Activated CD4-positive, alpha-beta T cell treated with anti-CD3 and anti-CD28 coated beads, Interleukin-2, amount 50 U/mL, for 1 hour (primary cell): Measurements from ENCODE around the gene ASB3.
"Not testable (repeated sequence)": the region's sequence is repeated elsewhere in the genome, so short reads cannot be mapped to it uniquely, and the experiment has no call there.

ENCODE experiments used
- DNase-seq: peaks from one replicate; pipeline ENCODE4 v3.0.0-alpha.2; 2020

Gene ASB3

GRCh38 chr2:53729143-53729762 is 57.5 kb downstream of the ASB3 start:
- DNase-seq: no peak

- DNase-seq: no peak
These were observed 58.8 kb downstream of the ASB3 start for GRCh38 chr2:53727921-53728320.

GRCh38 chr2:53725662-53726061 is 61.1 kb downstream of the ASB3 start:
- DNase-seq: no peak

- no peak for DNase-seq
These were observed 62.2 kb downstream of the ASB3 start for GRCh38 chr2:53724536-53724935.

GRCh38 chr2:53720944-53721343 is 65.8 kb downstream of the ASB3 start:
- DNase-seq: not testable (repeated sequence)

GRCh38 chr2:53715568-53715967 is 71.2 kb downstream of the ASB3 start:
- DNase-seq: no peak

GRCh38 chr2:53711271-53711780 is 75.4 kb downstream of the ASB3 start:
- no peak for DNase-seq

- no peak for DNase-seq
These were observed 77.8 kb downstream of the ASB3 start for GRCh38 chr2:53708988-53709387.

- DNase-seq: no peak
These were observed 85.5 kb downstream of the ASB3 start for GRCh38 chr2:53701221-53701620.

GRCh38 chr2:53697686-53698085 is 89.1 kb downstream of the ASB3 start:
- DNase-seq: no peak

GRCh38 chr2:53697092-53697491 is 89.7 kb downstream of the ASB3 start:
- DNase-seq: no peak

- DNase-seq: no peak
These were observed 91.2 kb downstream of the ASB3 start for GRCh38 chr2:53695575-53695974.

- DNase-seq: no peak
These were observed 92.5 kb downstream of the ASB3 start for GRCh38 chr2:53694096-53694771.

GRCh38 chr2:53690876-53691275 is 95.9 kb downstream of the ASB3 start:
- no peak for DNase-seq

- DNase-seq: no peak
These were observed 113.8 kb downstream of the ASB3 start for GRCh38 chr2:53672881-53673522.

- no peak for DNase-seq
These were observed 116.4 kb downstream of the ASB3 start for GRCh38 chr2:53670331-53670730.

GRCh38 chr2:53668624-53669026 is 118.1 kb downstream of the ASB3 start:
- DNase-seq: no peak

GRCh38 chr2:53667130-53667529 is 119.6 kb downstream of the ASB3 start:
- not testable (repeated sequence) for DNase-seq

GRCh38 chr2:53660886-53661285 is 125.9 kb downstream of the ASB3 start:
- no peak for DNase-seq

GRCh38 chr2:53658474-53658873 is 128.3 kb downstream of the ASB3 start:
- not testable (repeated sequence) for DNase-seq

GRCh38 chr2:53655256-53655655 is 131.5 kb downstream of the ASB3 start:
- no peak for DNase-seq

GRCh38 chr2:53654396-53654795 is 132.4 kb downstream of the ASB3 start:
- DNase-seq: no peak

- DNase-seq: no peak
These were observed 134.6 kb downstream of the ASB3 start for GRCh38 chr2:53652131-53652530.

- no peak for DNase-seq
These were observed 140.0 kb downstream of the ASB3 start for GRCh38 chr2:53646788-53647187.
